ENCODE results near the gene LRP1-AS.

LRP1-AS gene

DNA sequence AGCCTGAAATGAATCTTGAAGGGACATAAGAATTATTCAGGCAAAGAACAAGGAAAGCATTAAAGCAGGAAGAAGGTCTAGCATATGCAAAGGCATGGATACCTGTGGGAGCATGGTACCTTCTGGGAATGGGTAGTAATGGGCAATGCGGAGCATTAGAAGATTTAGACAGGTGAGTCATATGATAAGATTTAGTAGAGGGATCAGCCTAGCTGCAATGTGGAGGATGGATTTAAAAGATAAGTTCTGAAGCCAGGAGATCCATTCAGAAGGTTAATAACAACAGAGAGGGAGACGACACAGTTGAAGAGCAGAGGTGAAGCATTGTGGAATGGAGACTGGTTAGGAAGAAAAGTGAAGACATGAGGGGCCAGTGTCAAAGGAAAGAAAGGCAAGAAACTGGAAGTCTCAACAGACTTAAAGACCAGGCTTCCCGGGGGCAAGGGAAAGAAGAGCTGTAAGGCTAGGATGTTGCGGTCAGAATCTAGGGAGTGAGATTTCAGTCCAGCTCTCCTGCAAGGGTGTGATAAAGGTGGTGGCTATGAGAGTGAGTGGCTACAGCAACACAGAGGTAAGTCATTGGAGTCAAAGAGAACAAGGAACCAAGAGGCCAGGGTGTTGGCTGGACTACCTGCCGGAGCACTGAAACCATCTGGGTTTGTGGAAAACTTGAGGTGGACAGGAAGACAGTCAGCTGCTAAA lies 30.7 kb downstream of the LRP1-AS start:
- DNase-seq = no peak

DNA sequence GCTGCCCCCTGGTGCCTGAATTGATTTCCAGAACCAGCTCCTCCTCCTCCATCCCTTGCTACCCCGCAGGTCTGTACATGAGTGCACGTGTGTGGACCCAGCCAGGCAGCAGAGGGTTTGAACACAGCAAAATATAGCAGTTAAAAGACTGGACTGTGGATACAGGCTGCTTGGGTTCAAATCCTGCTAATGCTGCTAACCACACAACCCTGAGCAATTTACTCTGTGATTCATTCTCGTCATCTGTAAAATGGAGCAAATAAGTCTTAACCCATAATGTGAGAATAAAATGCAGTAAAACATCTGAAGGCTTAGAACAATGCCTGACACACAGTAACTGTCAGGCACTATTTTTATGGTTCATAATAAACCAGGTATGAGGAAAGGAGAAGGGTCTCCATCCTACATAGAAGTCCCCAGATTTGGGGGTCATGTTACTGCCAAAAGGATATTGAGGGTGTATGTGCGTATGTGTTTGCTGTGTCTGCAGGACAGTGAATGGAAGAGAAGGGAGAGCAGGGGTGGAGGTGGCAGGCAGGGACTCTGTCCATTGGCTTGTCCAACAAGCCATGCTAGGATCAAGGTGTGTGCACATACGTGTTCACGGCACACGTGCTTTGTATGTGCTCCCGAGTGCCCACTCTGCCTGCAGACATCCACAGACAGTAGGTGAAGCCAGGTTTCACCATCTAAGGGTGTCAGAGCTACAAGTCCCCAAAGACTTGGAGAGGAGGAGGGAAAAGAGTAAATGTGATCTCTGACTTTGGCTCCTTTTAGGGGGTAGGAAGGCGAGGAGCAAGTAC lies 34.7 kb downstream of the LRP1-AS start:
- peak; percentile 84 for DNase-seq

DNA sequence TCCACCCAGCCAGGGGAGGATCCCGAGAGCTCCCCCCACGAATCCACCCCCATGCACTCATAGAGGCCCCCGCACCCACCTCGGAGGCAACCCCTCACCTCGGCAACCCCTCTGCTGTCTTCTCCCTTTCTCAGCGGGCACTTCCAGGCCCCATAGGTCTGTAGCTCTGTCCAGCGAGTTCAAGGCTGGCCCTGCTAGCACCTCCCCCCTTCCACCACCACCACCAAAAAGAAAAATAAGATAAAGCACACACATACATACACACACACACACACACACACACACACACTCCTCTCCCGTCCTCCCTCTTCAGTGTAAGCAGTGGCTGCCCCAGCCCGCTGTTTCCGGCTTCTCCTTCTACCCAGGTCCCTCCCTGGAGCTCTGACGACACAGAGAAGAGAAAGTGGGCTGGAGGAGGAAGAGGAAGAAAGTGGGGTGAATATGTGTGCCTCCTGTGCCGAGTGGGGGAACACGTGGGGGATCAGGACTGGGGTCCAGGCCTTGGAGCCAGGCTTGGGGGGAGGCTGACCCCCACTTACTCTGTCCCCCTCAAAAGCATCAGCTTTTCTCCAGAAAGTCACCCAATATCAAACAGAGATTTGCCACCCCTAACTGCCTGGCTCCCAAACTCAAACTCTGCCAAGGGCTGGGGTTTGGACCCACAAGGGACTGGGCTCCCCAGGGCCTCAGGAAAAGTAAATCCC lies 36.2 kb downstream of the LRP1-AS start, which contains the start of gene STAT6:
Gene STAT6, minus strand, starts transcription at position 332 of the 704 bp plus-strand sequence. CDS start 3,084 bp downstream, outside the sequence.
- peak; percentile 11 for DNase-seq

DNA sequence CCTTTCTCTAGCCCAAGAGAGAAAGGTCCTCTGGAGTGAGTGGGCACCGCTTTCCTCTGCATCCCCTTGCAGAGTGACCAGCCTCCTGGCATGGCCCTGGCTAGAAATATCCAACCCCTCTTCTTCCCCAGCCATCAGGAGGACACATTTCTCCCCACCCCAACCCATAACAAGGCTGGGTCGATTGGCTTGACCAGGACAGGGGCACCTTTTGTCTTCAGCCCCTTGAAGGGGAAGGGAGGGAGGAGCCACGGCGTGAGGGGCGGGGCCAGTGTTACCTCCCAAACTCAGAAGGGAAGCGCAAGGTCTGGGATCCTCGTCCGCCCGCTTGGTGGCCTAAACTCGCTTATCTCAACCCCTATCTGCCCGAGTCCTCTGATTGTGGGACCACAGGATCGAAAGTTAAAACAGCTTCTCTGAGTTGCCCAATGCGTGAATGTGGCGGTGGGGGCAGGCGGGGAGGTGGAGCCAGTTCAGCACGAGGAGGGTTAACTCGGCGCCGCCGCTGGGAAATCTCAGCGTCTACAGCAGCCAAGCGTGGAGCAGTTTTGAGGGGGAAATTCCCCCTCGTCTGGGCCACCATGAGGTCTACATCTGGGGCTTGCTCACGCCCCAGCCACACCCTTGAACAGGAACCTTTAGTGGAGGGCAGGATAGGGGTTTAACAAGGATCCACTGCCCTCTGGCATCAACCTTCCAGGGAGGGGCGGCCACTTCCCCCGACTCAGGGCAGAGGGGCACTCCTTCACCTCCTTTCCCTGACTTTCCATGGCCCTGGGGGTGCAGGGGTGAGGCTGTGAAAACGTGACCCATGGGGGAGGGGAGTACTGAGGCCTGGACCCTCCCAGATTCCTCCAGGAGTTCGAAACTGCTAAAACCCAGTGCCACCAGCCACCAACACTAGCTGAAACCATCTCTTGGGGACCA lies 37.1 kb downstream of the LRP1-AS start:
- DNase-seq = peak; percentile 54

DNA sequence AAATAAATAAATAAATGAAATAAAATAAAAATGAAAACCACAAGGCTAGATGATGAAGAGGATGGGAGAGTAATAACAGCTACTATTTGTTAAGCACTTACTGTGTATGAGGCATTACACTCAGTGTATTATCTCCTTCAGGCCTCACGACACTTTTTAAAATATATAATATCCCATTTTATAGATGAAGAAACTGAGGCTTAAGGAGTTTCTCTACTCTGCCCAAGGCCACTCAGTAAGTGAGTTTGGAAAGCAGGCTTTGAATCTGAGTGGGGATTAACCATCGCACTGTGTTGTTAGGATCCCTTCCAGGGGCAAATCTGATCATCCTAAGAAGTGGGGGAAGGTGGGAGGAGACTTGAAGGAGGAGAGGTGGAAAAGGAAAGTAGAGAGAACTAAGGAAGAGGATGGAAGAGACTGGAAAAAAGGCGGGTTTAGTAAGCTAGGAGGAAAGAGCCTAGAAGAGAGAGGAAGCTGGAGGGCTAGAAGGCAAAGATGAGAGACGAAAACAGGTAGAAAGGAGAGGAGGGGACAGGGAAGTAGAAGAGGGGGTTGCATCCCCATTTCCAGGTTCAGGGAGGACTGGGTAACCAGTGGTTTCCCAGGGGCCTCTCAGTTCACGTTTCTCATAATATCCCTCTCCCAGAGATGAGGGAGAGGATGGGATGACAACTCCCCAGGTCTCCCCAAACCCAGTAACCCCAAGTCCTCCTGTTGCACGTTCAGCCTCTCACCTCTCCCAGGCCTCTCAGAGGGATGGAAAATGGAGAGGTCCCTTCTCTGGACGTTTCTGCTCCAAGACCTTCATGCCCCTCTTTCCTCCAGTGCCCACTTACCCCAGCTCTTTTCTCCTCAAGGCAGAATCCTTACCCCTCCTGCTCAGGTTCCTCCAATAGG lies 38.0 kb downstream of the LRP1-AS start:
- no peak for DNase-seq

DNA sequence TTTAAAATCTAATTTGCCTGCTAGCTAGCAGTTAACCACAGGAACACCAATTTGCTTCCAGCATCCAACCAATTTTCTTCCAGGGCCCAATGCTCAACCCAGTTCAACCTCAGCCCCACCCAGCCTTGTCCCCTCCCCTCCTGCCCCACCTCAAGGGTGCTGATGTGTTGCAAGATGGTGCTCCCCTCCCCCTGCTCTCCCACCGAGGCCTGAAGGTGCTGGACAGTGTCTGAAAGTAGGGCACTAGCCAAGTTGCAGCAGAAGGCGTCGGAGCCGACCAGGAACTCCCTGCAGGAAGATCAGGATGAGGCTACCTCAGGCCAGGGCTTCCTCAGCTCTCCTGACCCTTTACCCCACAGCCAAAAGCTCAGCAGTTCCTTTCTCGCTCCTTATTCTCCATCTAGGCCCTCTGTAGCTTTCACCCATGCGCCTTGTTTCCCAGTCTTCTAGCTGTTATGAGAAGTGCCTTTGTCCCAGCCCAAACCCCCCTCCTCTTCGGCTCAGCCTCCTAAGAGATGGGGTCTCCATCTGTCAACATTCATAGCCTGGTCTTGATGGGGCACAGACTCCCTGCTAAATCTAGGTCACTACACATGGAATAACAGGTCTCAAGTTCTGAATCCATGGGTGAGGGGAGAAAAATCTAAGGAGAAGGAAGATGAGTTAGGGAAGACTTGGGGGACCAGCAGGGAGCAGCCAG lies 39.8 kb downstream of the LRP1-AS start:
- peak; percentile 95 for DNase-seq

DNA sequence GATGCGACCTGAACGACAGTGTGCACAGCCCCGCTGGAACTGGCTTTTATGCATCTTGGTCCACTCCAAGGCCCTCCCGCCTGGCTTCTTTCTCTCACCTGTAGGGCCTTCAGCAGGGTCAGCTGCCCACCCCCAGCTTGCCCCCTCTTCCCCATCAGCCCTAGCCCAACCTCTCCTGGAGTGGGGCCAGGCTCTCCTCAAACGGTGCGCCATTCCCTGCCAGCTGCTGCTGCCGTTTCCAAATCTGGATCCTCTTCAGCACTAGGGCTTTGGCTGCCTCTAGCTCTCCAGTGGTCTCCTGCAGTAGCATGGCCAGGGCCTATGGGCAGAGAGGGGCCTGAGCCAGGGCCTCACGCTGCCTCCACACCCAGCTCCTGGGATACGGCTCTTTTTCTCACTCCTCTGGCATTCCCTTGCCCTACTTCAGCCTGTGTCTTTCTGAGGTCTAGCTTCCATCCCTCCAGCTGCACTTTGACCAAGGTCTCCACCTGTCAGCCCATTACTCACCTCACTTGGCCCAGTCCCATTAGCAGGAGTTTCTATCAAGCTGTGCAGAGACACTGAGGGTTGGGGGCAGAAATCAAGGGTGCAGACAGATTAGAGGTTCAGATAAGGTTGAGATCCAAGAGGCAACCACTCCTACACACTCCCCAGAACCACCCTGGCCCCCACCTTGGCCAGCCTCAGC lies 41.3 kb downstream of the LRP1-AS start:
- DNase-seq = no peak

DNA sequence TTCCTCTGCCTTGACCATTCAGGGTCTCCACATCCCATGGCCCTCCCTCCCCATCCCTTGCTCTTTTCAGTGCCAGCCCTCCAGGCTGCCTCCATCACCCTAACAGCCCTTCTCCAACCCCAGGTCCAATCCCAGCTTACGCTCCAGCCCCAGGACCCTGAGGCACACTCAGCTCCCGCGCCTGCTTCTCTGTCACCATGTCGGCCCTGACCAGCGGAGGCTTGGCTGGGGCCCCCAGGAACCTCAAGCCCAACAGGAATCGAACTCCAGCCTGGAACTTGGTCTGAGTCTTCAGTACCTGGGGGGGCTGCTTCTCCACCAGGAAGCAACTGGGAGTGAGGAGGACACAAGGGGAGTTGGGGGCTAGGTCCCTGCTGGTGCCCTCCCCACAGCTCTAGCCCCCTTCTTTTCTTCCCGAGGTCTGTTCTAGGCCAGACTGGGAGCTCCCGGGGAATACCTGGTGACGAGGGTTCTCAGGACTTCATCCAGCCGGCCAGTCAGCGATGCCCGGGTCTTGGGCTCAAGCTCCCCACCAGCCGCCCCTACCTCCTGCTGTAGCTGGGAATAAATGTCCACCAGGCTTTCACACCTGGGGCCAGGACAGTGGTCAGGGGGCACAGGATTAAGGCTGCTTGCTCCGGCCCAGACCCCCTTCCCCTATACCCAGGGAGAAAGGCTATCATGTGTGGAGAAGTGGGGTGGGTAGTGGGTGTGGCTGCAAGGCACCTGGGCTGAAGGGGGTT lies 42.2 kb downstream of the LRP1-AS start:
- DNase-seq = no peak

DNA sequence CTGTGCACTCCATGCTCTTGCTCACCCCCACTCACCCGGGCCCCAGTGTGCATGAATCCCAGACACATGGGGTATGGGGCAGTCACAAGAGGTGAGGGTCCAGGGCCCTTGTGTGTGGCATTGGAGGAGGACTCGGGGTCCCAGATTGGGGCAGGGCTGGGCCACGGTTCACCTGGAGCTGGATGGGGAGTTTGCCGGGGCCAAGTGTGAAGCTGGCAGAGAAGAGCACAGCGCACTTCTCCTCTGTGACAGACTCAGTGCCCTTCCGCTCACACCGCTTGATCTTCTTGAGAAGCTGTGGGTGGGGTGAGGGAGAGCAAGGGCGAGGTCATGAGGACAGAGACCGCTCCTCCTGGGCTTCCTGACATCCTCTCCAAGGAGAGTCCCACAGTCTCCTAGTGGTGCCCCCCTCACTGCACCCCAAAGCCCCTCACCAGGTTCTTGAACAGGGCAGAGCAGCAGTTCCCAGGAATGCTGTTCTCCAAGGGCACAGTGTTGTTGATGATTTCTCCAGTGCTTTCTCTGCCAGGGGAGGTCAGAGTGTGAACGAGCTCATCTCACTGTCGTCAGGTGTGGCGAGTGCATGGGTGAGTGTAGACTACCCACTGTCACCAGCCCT lies 43.0 kb downstream of the LRP1-AS start:
- no peak for DNase-seq

DNA sequence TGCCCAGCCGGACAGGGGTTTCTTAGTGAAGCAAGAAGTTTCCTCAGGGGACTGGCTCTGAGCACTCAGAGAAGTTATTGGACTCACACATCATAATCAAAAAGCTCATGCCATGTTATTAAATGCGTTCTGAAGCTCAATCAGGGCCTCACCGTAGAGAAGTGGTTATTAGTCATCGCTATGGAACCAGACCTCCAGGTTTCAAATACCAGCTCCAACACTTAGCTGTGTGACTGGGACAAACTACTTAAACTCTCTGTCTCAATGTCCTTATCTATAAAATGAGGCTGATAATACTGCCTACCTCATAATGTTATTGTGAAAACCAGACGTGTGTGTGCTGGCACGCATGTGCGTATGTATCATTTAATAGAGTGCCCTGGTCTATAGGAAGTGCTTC lies 43.6 kb downstream of the LRP1-AS start:
- no peak for DNase-seq

DNA sequence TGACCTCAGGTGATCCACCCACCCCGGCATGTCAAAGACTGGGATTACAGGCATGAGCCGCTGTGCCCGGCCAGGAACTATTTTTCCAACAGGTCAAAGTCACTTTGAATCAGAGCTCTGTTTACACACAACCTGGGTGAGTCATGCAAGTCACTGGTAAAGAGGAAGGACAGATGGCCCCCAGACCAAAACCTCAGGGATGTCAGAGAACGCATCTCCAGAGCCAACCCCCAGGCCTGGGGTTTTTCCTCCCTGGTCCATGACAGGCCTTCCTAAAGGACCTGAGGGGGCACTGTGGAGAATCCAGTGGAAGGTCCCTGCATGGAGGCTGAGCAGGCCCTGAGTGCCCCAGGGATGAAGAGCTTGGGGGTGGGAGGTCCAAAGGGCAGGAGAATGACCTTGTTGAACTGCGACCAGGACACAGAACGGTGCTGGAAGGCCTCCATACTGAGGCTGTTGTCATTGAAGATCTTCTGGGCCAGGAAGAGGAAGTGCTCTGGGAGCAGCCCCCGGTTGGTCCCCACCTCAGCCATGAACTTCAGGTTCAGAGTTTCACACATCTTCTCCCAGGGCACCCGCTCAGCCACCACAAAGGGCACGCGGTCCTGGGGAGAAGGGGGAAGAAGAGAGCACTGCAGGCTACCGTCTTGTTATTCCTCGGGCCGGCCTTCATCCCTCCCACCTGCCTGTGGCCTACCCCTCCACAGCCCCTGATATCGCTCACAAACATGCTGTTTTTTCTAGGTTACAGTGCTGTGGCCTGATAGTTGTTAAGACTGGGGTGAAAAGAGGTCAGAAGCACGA lies 45.3 kb downstream of the LRP1-AS start:
- DNase-seq = no peak

DNA sequence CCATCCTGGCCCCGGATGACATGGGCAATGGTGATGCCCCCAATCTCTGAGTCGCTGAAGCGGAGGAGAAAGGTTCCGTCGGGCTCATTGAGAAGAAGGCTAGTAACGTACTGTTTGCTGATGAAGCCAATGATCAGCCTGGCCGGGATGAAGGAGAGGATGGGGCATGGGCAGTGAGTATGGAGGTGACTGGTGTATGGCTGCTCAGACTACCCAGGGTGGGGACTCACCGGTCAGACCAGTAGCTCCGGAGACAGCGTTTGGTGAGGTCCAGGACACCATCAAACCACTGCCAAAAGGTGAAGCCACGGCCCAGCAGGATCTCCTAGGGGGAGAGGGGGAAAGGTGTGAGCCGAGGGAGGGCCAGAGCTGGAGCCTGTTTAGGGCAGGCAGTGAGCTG lies 47.7 kb downstream of the LRP1-AS start:
- DNase-seq = no peak

DNA sequence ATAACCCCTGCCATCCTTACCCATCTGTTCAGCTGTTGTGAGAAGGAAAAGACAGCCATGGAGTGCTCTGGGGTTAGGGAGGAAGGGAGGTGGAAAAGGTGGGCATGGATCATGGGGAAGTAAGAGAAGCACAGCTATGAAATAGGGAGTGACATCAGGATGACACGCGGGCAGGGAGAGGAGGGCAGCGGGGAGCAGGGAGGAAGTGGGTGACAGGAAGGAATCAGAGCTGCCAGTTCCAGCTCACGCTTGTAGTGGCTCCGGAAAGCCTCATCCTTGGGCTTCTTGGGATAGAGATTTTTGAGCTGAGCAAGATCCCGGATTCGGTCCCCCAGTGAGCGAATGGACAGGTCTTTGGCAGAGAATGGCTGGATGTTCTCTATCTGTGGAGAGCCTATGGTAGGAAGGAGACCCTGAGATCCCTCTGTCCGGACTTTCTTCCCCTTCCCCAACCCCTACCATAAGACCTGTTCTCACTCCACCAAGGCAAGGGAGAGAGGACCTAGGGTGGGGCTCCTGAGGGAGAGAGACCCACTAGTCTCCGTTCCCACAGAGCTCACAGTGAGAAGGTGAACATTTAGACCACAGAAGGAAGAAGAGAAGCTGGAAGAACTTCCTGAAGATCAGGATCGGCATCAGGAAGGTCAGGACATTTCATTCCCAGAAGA lies 48.2 kb downstream of the LRP1-AS start:
- no peak for DNase-seq

DNA sequence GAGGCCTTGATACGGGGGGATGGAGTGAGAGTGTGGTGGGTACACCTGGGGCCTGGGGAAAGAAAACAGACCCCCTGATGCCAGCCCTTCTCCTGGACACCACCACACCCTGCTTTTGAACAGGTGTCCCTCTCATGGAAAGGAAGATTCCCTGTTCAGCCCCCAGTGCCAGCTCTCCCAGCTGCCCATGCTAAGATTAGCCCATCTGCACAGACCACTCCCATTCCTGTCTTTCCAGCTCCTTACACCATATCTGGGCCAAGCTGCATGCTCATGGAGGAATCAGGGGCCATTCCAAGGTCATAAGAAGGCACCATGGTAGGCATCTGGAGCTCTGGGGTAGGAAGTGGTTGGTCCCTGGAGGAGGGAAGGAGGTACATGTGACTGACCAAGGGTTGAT lies 48.9 kb downstream of the LRP1-AS start:
- DNase-seq = no peak

DNA sequence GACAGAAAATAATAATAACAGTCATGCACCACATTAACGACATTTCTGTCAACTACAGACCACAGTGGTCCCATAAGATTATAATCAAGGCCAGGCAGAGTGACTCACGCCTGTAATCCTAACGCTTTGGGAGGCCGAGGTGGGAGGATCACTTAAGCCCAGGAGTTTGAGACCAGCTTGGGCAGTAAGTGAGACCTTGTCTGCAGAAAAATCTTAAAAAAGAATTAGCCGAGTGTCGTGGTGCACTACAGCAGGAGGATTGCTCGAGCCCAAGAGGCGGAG lies 49.9 kb downstream of the LRP1-AS start:
- DNase-seq = no peak

DNA sequence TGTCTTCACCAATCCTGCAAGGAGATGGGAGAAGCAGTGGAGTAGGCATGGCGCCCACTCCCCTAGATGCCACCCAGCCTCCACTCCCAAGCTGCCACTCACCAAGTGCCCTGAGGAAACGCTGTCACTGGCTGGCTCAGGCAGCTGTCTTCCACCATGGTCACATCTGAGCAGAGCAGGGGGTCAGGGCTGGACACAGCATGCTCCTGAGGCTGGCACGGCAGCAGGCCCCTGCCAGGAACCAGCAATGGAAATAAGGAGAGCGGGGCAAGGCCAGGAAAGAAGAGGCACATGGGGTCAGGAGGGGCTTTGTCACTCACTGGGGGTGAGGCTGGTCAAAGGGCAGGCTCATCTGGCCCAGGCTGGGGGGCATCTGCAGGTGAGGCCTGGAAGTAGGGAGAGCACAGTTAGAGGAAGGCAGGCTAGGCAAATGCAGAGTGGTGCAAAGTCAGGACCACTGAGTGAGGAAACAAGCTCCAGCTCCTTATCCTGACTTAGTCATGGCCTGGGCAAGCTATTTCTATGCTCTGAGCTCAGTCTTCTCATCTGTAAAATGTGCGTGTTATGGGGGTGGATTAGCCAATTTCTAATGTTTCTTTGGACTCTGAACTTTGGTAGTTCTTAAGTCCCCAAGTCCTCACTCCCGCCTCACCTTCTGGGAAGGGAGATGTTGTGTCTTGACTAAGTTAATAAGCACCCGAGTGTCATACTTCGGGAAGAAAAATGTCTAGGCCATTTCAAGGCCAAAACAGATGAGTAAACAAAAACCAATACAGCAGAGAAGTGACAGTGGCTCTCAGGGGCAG lies 50.5 kb downstream of the LRP1-AS start:
- DNase-seq = no peak

DNA sequence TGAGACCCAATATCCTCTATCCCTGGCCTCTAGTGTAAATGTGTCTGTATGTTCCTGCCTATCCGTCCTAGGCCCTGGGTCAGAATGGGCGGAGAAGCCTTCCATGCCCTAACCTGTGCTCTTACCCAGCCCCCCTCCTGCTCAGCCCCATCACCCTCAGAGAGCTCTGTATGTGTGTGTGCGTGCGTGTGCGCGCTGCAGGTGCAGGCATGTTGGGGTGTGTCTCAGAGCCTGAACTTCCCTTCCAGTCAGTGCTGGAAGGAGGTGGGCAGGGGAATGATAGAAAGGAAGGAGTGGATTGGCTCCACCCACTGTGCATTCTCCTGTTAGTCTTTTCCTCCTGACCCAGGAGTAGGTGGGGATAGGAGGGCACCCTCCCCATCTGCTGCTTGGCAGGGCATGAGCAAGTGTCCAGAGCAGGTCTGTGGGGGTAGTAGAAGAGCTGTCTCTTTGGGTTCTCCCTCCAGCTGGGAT lies 51.3 kb downstream of the LRP1-AS start:
- DNase-seq = peak; percentile 67
